DMS53 treated with DMSO at 0.1 percent for 48 hours (cell line): ENCODE data around the gene LGALS9.

Experiments
- DNase-seq: peaks from one replicate; lab custom pipeline; 2025; ENCODE audit not compliant: unreplicated experiment; lab: John Stamatoyannopoulos, UW

The LGALS9 gene

DNA sequence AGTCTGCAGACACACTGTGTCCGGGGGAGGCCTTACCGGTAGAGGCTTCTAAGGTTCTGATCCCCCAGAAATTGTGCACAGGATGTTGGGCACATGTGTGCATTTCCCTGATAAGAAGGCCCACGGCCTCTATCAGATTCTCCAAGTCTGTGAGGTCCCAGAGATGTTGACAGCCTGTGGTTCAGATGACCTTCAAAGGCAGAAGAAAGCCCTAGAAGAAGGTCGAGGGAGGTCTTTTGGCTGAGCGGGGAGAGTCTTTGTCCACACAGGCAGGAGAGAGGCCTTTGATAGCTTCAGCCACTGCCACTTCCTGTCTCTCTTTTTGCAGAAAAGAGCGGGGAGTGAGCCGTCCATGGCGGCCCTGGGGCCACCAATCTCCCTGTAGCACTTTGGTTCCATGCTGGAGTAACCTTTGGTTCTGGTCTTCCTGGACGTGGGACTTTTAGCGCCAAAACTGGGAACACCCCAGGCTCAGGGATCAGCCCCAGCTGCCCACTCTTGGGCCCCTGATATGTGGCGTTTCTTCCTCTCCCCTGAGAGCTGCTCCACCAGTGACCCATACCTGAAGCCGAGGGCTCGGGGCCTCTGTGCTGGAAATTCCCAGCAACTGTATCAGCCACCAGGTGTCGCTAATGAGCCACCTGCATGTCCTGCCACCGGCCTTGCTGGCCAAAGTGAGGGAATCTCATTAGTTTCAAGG is 28.1 kb upstream of the LGALS9 start:
- peak; percentile 60 for DNase-seq

- DNase-seq = no peak
These were observed 27.6 kb upstream of the LGALS9 start for GRCh38 chr17:27603421-27603770.

- no peak for DNase-seq
These were observed 26.9 kb upstream of the LGALS9 start for GRCh38 chr17:27603880-27604794.

- DNase-seq = no peak
These were observed 25.6 kb upstream of the LGALS9 start for GRCh38 chr17:27605409-27605808.

- no peak for DNase-seq
These were observed 23.4 kb upstream of the LGALS9 start for GRCh38 chr17:27607521-27608091.

DNA sequence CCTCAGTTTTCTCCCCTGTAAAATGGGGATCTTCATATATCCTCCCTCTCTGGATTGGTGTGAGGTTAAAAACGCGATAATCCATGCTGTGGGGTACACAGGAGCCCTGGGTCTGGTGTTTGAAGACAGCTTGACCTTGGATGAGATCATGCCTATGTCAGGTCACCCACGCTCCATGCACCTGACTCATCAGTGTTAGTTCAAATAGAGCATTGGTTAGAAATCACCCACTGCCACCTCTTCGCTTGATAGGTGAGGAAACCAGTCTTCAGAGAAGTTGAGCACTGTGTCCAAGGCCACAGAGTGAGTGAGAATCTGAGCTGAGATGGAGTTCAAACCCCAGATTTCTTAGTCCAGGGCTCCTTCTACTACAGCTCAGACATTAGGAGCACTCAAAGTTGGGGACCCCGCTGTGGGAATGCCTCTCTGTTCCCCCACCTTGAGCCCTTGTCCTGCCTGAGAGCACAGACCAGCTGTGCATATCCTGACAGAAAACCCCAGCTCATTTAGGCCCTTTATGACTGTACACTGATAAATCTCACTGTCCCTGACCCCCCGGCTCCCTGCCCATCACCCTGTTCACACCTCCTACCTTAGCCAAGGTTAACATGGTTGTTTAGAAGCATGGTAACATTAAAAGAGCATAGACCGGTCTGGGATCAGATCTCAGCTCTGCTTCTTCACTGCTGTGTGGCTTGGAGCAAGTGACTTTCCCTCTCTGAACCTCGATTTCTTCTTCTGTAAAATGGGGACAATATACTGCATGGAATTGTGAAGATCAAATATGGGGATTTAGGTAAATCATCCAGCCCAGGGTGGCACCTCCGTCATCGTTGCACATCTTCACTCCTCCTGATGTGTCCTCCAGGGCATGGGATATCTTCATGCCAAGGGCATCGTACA is 22.4 kb upstream of the LGALS9 start:
- no peak for DNase-seq

DNA sequence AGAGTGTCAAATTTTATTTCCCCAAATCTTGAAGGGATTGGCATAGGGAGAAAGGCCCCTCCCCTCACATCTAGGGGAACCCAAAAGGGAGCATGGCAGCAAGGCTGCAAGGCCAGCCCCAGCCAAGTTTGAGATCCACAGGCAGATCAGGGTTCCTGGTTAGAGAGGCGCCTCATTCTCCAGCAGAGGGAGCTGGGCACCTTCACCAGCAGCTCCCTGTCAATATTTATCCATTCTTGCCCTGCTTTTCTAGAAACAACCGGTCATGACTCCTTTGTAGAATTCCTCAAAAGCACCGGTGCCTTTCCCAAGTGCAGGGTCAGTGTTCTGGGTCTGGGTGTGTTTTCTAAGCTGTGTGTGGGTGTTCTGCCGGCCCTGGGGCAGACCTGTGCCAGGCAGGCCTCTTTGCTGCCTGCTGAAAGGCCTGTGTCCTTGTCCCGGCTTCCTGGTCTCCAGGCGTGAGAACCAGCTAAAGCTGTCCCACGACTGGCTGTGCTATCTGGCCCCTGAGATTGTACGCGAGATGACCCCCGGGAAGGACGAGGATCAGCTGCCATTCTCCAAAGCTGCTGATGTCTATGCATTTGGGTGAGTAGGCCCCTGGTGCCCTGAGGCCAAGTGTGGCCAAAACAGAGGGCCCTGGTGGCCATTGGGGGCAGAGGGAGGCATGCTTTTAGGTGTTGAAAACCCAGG is 21.2 kb upstream of the LGALS9 start:
- no peak for DNase-seq

DNA sequence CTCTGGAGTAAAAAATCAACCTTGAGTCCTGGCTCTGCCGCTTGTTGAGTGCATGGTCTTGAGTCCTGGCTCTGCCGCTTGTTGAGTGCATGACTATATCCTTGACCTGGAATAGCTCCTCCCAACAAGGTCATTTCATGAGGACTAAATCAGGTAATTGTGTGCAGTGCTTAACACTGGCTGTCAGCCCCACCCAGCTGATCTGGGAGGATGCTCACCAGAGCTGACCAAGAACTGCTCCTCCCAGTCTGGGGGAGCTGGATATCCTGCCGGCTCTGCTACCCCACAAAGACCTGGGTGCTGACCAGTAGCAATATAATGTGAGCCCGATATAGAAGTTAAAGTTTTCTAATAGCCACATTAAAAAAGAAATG is 20.7 kb upstream of the LGALS9 start:
- DNase-seq = no peak

DNA sequence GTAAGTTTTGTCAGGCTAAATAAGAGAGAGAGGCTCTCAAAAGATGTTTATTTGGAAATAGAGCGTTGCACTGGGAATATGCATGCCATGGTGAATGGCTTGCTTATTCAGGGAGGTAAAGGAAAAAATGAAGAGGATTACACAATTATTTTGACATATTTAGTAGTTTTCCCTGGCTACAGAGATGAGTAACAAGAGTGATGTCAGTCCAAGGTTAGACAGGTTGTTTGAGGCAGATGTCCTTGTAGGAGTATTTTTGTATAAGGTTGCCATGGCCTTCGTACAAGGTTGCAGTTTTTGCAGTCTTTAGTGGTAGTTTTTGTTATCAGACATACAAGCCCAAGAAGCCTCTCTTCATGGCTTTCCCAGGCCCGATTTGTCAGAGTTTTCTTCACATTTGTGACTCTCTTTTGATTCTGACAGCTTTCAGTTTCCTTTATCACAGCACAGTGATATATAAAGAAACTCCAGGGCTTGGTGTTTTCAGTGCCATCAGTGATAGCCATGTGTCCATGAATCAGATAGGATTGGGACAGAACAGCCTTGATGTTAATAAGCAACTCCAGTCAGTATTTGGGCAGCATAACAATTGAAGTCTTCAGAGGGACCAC is 18.7 kb upstream of the LGALS9 start:
- DNase-seq = no peak

DNA sequence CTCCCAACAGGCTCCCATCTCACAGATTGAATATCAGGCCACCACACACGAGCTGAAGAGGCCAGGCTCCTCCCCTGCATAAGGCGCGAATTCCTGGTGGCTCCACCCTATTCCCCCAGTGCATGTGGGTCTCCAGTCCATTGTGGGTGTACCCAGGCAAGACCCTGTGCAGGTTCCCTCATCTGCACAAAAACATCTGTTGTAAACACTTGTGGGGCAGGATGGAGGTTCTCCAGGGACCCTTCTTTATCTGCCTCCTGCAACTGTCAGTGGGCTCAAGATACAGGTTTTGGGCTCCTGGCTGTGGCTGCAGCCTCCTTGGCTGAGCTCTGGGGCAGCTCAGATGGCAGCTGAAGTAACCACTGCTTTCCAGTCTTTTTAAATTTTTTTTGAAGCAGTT is 17.6 kb upstream of the LGALS9 start:
- no peak for DNase-seq

GRCh38 chr17:27615121-27615520 is 15.9 kb upstream of the LGALS9 start:
- DNase-seq = no peak

DNA sequence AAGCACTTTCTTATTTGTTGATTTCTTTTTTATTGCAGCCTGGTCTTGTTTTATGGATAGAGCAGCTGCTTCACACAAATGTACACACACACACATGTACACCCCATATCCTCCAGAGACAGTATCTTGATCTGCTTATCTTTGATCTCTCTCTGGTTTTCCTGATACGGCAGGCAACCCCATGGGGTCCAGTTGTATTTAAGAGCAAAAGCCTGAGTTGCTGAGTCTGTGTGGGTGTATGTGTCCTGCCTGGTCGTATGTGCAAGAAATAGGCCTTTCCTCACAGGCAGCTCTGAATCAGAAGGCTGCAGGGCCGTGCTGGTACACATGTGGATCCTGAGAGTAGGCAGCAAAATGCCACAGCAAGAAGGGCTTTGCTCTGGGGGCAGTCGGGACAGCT is 14.6 kb upstream of the LGALS9 start:
- DNase-seq = no peak

GRCh38 chr17:27618417-27618816 is 12.6 kb upstream of the LGALS9 start:
- no peak for DNase-seq

- no peak for DNase-seq
These were observed 10.3 kb upstream of the LGALS9 start for GRCh38 chr17:27620721-27621120.

GRCh38 chr17:27621536-27621935 is 9.5 kb upstream of the LGALS9 start:
- no peak for DNase-seq

GRCh38 chr17:27621942-27622559 is 8.9 kb upstream of the LGALS9 start:
- no peak for DNase-seq

DNA sequence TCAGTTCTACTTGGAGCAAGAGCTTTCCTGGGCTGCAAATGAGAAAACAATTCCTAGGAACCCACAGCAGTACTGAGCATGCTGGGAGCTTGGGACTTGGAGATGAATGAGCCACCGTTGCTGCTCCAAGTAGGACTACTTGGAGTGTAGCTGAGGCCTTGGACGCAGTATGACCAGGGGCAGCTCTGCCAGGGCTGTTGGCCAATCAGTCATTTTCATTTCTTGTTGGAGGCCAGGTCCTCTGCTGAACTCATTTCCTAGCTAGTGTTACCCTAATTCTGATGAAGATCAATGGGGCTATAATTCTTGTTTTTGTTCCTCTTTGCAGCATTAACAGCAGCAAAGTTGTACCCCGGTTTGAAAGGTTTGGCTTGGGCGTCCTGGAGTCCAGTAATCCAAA is 8.0 kb upstream of the LGALS9 start:
- DNase-seq = no peak

GRCh38 chr17:27623614-27624013 is 7.4 kb upstream of the LGALS9 start:
- DNase-seq = no peak

DNA sequence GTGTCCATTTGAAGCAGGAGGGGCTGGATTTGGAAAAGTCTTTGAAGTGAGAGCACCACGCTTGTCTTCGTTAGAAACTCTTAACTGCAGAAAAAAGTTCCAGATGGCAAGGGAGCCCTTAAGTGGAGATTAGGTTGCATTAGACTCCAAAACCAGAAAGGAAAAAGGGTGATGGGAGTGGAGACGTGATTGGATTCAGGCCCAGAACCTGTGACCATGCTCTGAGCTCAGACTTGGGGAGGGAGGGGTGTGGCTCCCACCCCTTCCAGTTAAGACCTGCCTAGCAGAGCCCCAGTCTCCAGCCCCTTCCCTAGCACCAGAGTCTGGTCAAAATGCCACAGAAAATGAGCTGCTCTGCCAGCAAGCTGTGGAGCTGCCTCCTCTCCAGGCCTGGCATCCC is 6.4 kb upstream of the LGALS9 start:
- no peak for DNase-seq

GRCh38 chr17:27625856-27626255 is 5.1 kb upstream of the LGALS9 start:
- DNase-seq = no peak
